Natural killer cell (primary cell): ENCODE results near the gene ARHGDIA. TPM values are rescaled to one million over a fixed set of nuclear protein-coding genes. Genes with fewer than 3 reads are reported as not detected.
A peak's percentile ranks its signal among the peaks of the same experiment; 100 is the strongest.

Experiments used
- ATAC-seq, 3 donors: fragments of 150-1000 bp in 2 of 3; fragments of 200-7000 bp in 1 of 3; cut with Tn5 transposase; 1 replicate in 1 of 3; 2 replicates in 2 of 3; pipeline ENCODE4 v1.10.0; 2021; ENCODE audit warnings: mild to moderate bottlenecking in 2 of 3, moderate library complexity in 2 of 3
- DNase-seq, 2 donors: peaks; one replicate each; pipeline versions ENCODE4 v3.0.0 to v3.0.0-alpha.2; 2013 to 2021; ENCODE audit warnings: mixed read lengths in 1 of 2
- H3K27ac ChIP-seq: one replicate; pipeline ENCODE4 v1.5.1; 2013; ENCODE audit warnings: mild to moderate bottlenecking, low read length
- H3K27me3 ChIP-seq: one replicate; pipeline ENCODE4 v1.6.1; 2013; ENCODE audit warnings: low read length; ENCODE audit not compliant: control insufficient read depth, insufficient read depth
- H3K36me3 ChIP-seq: one replicate; pipeline ENCODE4 v1.6.1; 2013; ENCODE audit warnings: low read length; ENCODE audit not compliant: control insufficient read depth, insufficient read depth
- H3K4me1 ChIP-seq: one replicate; pipeline ENCODE4 v1.6.1; 2013; ENCODE audit warnings: low read length; ENCODE audit not compliant: control insufficient read depth, insufficient read depth
- H3K4me3 ChIP-seq: one replicate; pipeline ENCODE4 v1.5.1; 2013; ENCODE audit warnings: low read length
- H3K9me3 ChIP-seq: one replicate; pipeline ENCODE4 v1.6.1; 2013; ENCODE audit warnings: low read length; ENCODE audit not compliant: control insufficient read depth, insufficient read depth
- H3K27ac Mint-ChIP-seq, 2 donors: one replicate each; pipeline ENCODE4 v1.8.0; 2022; ENCODE audit warnings: mild to moderate bottlenecking in 2 of 2, mixed read lengths in 2 of 2, moderate library complexity in 1 of 2
- H3K27me3 Mint-ChIP-seq, 2 donors: one replicate each; pipeline ENCODE4 v1.8.0; 2022; ENCODE audit warnings: low read depth in 2 of 2, mixed read lengths in 2 of 2
- H3K36me3 Mint-ChIP-seq: one replicate; pipeline ENCODE4 v1.8.0; 2022; ENCODE audit warnings: mixed read lengths
- H3K4me1 Mint-ChIP-seq, 2 donors: one replicate each; pipeline ENCODE4 v1.8.0; 2022; ENCODE audit warnings: mixed read lengths in 2 of 2
- H3K4me3 Mint-ChIP-seq: one replicate; pipeline ENCODE4 v1.8.0; 2022; ENCODE audit warnings: mild to moderate bottlenecking, moderate library complexity, mixed read lengths
- H3K9me3 Mint-ChIP-seq, 2 donors: one replicate each; pipeline ENCODE4 v1.8.0; 2022; ENCODE audit warnings: mixed read lengths in 2 of 2
- CTCF ChIP-seq: fragments of 200-600 bp; IDR thresholded peaks from one replicate; pipeline ENCODE4 v1.8.0; 2022; ENCODE audit warnings: antibody characterized with exemption
- WGBS: methylation state at CpG from one replicate; pipeline ENCODE4 v1.1.7; 2013; ENCODE audit warnings: missing lambda C conversion rate; ENCODE audit not compliant: insufficient coverage; 5-methylcytosine and 5-hydroxymethylcytosine counted together
- intact Hi-C: fragments of 100-400 bp; cut with micrococcal nuclease; formaldehyde crosslinking; loops from one replicate; pipeline ENCODE4 v1.14.2; 2022
- total RNA-seq, 4 donors: library from RNA; stranded (reverse); fragments of 120-200 nt in 1 of 4; gene quantifications; one replicate each; pipeline versions ENCODE4 v1.2.3 to v1.2.4, GENCODE V29; 2013 to 2022

Gene ARHGDIA
- total RNA-seq, 3 donors from 2014 or later (not counting 1 experiment from before 2014, with no cell fraction given) = 600 to 824 (median 689) TPM

GRCh38 chr17:81831957-81832607 lies 39.1 kb downstream of the ARHGDIA start:
- peak overlapping the region; percentile 71 for H3K27ac ChIP-seq
- H3K4me3 ChIP-seq = peak overlapping the region; percentile 62
- ATAC-seq (peak; percentile 55 to 79 (median 61)), DNase-seq (peak; percentile 41 to 75)
- no peaks in the 10 kb centered on the region for H3K9me3 ChIP-seq
- Mint-ChIP-seq H3K4me3 (peak overlapping the region; percentile 96), H3K36me3 (no peaks in the 10 kb centered on the region), H3K9me3 (no peaks in the 10 kb centered on the region), H3K27ac (peak overlapping the region; percentile 94), H3K27me3 (no peaks in the 10 kb centered on the region), H3K4me1 (peaks cover 19 to 27% of the 10 kb centered on the region in 2 donors)
- intact Hi-C loops = loop anchor here (2.0 kb wide), 1 partner anchor 29 kb away; the partner anchor contains the start of gene P4HB
- H3K36me3 ChIP-seq = no peaks in the 10 kb centered on the region
- no peaks in the 10 kb centered on the region for H3K27me3 ChIP-seq
- peaks cover 26% of the 10 kb centered on the region for H3K4me1 ChIP-seq
- TF ChIP-seq CTCF = no peak
- 13% methylated on average over 18 of the region's 18 CpGs for WGBS

- Mint-ChIP-seq H3K4me3 (peak overlapping the region; percentile 96), H3K9me3 (no peaks in the 10 kb centered on the region), H3K27ac (peak overlapping the region; percentile 94), H3K4me1 (peaks cover 19 to 27% of the 10 kb centered on the region in 2 donors), H3K36me3 (no peaks in the 10 kb centered on the region), H3K27me3 (no peaks in the 10 kb centered on the region)
- Histone ChIP-seq H3K27me3 (no peaks in the 10 kb centered on the region), H3K36me3 (no peaks in the 10 kb centered on the region), H3K4me3 (no peak overlapping the region), H3K4me1 (peaks cover 26% of the 10 kb centered on the region), H3K27ac (peak overlapping the region; percentile 71), H3K9me3 (no peaks in the 10 kb centered on the region)
- intact Hi-C loops = no loop called here
- TF ChIP-seq CTCF = no peak
- ATAC-seq (peak in 1 of 3 donors; percentile 34), DNase-seq (no peak)
- 66% methylated on average over 7 of the region's 7 CpGs for WGBS
Observed at GRCh38 chr17:81831563-81831956, 39.6 kb downstream of the ARHGDIA start.

- Mint-ChIP-seq H3K27me3 (no peaks in the 10 kb centered on the region), H3K36me3 (no peaks in the 10 kb centered on the region), H3K27ac (no peak overlapping the region), H3K4me1 (peaks cover 19 to 34% of the 10 kb centered on the region in 2 donors), H3K4me3 (no peak overlapping the region), H3K9me3 (no peaks in the 10 kb centered on the region)
- intact Hi-C loops = no loop called here
- TF ChIP-seq CTCF = no peak
- DNase-seq (no peak), ATAC-seq (no peak)
- Histone ChIP-seq H3K4me1 (peaks cover 26% of the 10 kb centered on the region), H3K27ac (no peak overlapping the region), H3K4me3 (no peak overlapping the region), H3K9me3 (no peaks in the 10 kb centered on the region), H3K36me3 (no peaks in the 10 kb centered on the region), H3K27me3 (no peaks in the 10 kb centered on the region)
- 98% methylated on average over 6 of the region's 6 CpGs for WGBS
Observed at GRCh38 chr17:81829858-81830257, 41.3 kb downstream of the ARHGDIA start.

GRCh38 chr17:81828656-81829055 lies 42.5 kb downstream of the ARHGDIA start:
- intact Hi-C loops = no loop called here
- no peaks in the 10 kb centered on the region for H3K9me3 Mint-ChIP-seq
- peaks cover 6% of the 10 kb centered on the region for H3K36me3 ChIP-seq
- no peaks in the 10 kb centered on the region for H3K27me3 Mint-ChIP-seq
- H3K27me3 ChIP-seq = no peaks in the 10 kb centered on the region
- no peak overlapping the region for H3K27ac ChIP-seq
- DNase-seq = no peak
- TF ChIP-seq CTCF = no peak
- H3K4me1 Mint-ChIP-seq = peaks cover 19 to 34% of the 10 kb centered on the region in 2 donors
- no peaks in the 10 kb centered on the region for H3K36me3 Mint-ChIP-seq
- no peak for ATAC-seq
- 84% methylated on average over 7 of the region's 7 CpGs for WGBS
- H3K27ac Mint-ChIP-seq = no peak overlapping the region
- H3K4me1 ChIP-seq = peaks cover 19% of the 10 kb centered on the region
- H3K4me3 Mint-ChIP-seq = no peak overlapping the region
- H3K9me3 ChIP-seq = no peaks in the 10 kb centered on the region
- no peak overlapping the region for H3K4me3 ChIP-seq
